SJCRH30 (cell line): ENCODE measurements around the gene TCOF1. TPM values are rescaled to one million over a fixed set of nuclear protein-coding genes. Genes with fewer than 3 reads are reported as not detected.
A peak's percentile ranks its signal among the peaks of the same experiment; 100 is the strongest.

Experiments used
- DNase-seq, 2 experiments: peaks; one replicate each; pipeline ENCODE4 v3.0.0-alpha.2; 2015 to 2020
- H3K27ac ChIP-seq: fragments of 250-450 bp; sonication (Bioruptor Pico); 2 replicates; pipeline ENCODE4 v1.5.1; 2020; ENCODE audit warnings: mild to moderate bottlenecking, moderate library complexity
- H3K27me3 ChIP-seq: fragments of 250-450 bp; sonication (Bioruptor Pico); 2 replicates; pipeline ENCODE4 v1.5.1; 2020; ENCODE audit warnings: mild to moderate bottlenecking, moderate library complexity
- H3K36me3 ChIP-seq: fragments of 250-450 bp; sonication (Bioruptor Pico); 2 replicates; pipeline ENCODE4 v1.5.1; 2020; ENCODE audit warnings: mild to moderate bottlenecking, moderate library complexity
- H3K4me1 ChIP-seq: fragments of 250-450 bp; sonication (Bioruptor Pico); 2 replicates; pipeline ENCODE4 v1.5.1; 2020; ENCODE audit warnings: mild to moderate bottlenecking, moderate library complexity
- H3K4me3 ChIP-seq: fragments of 250-450 bp; sonication (Bioruptor Pico); 2 replicates; pipeline ENCODE4 v1.5.1; 2020; ENCODE audit warnings: mild to moderate bottlenecking, moderate library complexity
- H3K9me3 ChIP-seq: fragments of 250-450 bp; sonication (Bioruptor Pico); replicated peaks from 2 replicates; pipeline ENCODE4 v1.5.1; 2020; ENCODE audit warnings: mild to moderate bottlenecking, moderate library complexity
- total RNA-seq: library from RNA; depleted of rRNA; stranded (reverse); fragments of >200 nt; shearing (Covaris generic); gene quantifications from 2 replicates; pipeline ENCODE4 v1.2.3, GENCODE V29; 2014; rRNA removed

TCOF1 gene
- 58.9 and 60.4 TPM in 2 replicates for total RNA-seq

- H3K27me3 ChIP-seq = no peaks in the 10 kb centered on the region
- peak within 1 kb of the TSS; percentile 37 for H3K27ac ChIP-seq
- H3K4me1 ChIP-seq = peaks cover 4% of the 10 kb centered on the region; the same call in 1 of the 2 replicates
- DNase-seq = peak; percentile 95 to 96
- H3K9me3 ChIP-seq = no peaks in the 10 kb centered on the region
- peak within 1 kb of the TSS; percentile 91 for H3K4me3 ChIP-seq
- peaks cover 14% of the 10 kb centered on the region for H3K36me3 ChIP-seq
Measured at GRCh38 chr5:150357326-150358260, at the start of gene TCOF1. TSS of gene TCOF1 (plus strand) at chr5:150357697. CDS start at chr5:150357747, 50 bp downstream.

DNA sequence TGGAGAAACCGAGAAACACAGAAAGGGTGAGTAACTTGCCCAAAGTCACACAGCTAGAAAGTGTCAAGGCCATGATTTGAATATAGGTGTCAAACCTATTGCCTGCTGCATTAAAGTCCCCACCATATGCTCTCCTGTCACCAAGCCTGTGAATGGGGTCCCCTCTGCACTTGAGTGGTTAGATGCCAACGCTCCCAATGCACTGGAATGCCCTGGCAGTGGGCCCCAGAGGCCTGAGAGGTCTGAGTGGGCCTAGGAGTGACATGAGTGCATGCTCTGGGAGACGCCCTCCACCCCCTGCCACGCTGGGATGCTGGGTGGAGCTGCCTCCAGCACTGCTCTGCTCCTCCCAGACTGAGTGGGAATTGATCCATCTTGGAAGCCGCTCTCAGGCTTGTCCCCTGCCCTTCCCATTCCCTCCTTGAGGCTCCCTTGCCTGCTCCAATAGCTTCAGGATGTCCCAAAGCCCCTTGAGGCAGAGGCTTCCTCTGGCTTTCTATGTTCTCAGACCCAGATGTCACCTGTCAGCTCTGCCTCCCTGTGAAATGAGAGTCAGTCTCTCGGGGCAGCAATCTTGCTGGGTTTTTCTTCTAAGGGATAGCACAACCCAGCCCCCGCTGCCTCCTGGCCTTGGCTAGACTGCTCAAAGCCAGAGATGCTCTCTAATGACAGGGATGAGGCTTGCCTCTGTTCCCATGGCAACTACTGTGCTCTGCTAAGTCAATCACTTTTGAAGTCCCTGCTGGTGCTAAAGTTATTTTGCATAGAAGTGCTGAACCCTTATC lies 48.2 kb upstream of the TCOF1 start:
- no peaks in the 10 kb centered on the region for H3K9me3 ChIP-seq
- DNase-seq = peak in 1 of 2 experiments; percentile 32
- no peaks in the 10 kb centered on the region for H3K27me3 ChIP-seq
- no peak overlapping the region for H3K4me3 ChIP-seq
- H3K36me3 ChIP-seq = no peaks in the 10 kb centered on the region
- no peak overlapping the region for H3K27ac ChIP-seq
- peaks cover 42% of the 10 kb centered on the region for H3K4me1 ChIP-seq

DNA sequence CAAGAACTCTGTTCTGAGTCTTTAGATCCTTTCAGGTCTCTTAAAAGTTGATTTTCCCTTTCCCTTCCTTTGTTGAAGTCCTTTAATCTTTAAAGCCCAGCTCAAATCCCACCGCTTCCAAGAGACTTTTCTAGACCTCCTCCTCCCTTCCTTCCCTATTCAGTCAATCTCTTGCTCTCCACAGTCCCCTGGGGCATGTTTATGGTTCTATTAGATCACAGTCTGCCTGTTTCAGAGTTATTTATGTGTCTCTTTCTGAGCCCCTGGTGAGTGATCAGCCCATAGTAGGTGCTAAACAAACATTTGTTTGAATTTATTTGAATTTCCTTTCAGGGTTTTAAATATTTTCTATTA lies 47.6 kb upstream of the TCOF1 start:
- Histone ChIP-seq H3K4me1 (peaks cover 48% of the 10 kb centered on the region), H3K36me3 (no peaks in the 10 kb centered on the region), H3K27me3 (no peaks in the 10 kb centered on the region), H3K9me3 (no peaks in the 10 kb centered on the region), H3K4me3 (no peak overlapping the region), H3K27ac (no peak overlapping the region)
- DNase-seq = no peak

GRCh38 chr5:150310246-150310645 lies 47.3 kb upstream of the TCOF1 start:
- no peaks in the 10 kb centered on the region for H3K36me3 ChIP-seq
- no peaks in the 10 kb centered on the region for H3K27me3 ChIP-seq
- H3K4me3 ChIP-seq = no peak overlapping the region
- peaks cover 49% of the 10 kb centered on the region for H3K4me1 ChIP-seq
- no peaks in the 10 kb centered on the region for H3K9me3 ChIP-seq
- H3K27ac ChIP-seq = no peak overlapping the region
- DNase-seq = no peak

DNA sequence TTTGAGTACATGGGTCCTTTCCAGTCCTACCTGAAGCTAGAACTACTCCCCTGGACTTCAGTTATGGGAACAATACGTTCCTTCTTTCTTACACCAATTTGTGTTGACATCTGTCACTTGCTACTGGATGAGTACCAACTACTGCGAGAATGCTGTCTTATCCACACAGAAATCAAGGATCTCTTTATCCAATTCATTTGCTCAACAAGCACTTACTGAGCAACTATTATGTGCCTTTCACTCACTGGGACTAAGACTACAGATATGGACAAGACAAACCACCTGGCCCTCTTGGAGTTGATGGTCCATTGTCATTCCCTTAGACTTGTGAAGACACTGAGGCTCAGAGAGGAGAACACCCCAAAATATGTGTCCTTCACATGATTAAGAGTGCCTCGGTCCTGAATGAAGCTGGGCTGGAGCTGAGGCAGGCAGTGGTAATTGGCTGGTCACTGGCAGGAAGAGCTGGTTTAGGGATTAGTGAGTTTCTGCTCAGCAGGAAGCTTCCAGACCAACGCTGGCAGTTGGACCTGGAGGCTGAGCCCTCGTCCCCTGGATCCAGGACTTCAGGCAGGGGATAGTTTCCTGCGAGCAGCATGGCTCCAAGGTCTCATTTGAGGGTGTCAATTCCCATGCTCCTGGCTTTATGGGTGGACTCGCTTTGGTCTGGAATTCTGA lies 46.3 kb upstream of the TCOF1 start:
- Histone ChIP-seq H3K27ac (no peak overlapping the region), H3K4me3 (no peak overlapping the region), H3K9me3 (no peaks in the 10 kb centered on the region), H3K27me3 (no peaks in the 10 kb centered on the region), H3K4me1 (peaks cover 50% of the 10 kb centered on the region), H3K36me3 (no peaks in the 10 kb centered on the region)
- DNase-seq = no peak

DNA sequence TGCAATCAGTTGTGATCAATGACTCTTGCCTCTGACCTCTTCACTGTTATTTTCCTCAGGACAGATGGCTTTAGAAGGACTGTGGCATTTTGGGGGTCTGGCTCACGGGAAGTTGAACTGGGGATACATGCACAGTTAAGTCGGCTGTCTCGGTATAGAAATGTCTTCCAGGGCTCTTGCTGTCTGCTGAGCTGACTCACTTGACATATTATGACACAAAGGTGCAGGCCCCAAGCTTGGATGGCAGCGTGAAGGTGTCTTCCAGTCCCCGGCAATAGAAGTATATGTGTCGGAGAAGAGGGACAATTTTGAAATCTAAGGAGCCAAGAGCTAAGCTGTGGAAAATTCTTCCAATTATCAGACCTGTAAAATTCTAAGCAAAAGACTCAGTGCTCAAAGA lies 45.0 kb upstream of the TCOF1 start:
- peaks cover 64% of the 10 kb centered on the region for H3K4me1 ChIP-seq
- no peak overlapping the region for H3K27ac ChIP-seq
- no peak for DNase-seq
- H3K36me3 ChIP-seq = no peaks in the 10 kb centered on the region
- H3K27me3 ChIP-seq = no peaks in the 10 kb centered on the region
- H3K4me3 ChIP-seq = no peak overlapping the region
- no peaks in the 10 kb centered on the region for H3K9me3 ChIP-seq

GRCh38 chr5:150313501-150313900 lies 44.0 kb upstream of the TCOF1 start:
- H3K4me1 ChIP-seq = peaks cover 74% of the 10 kb centered on the region
- no peaks in the 10 kb centered on the region for H3K36me3 ChIP-seq
- no peak overlapping the region for H3K4me3 ChIP-seq
- no peak for DNase-seq
- no peaks in the 10 kb centered on the region for H3K27me3 ChIP-seq
- H3K9me3 ChIP-seq = no peaks in the 10 kb centered on the region
- peak overlapping the region; percentile 74 for H3K27ac ChIP-seq

DNA sequence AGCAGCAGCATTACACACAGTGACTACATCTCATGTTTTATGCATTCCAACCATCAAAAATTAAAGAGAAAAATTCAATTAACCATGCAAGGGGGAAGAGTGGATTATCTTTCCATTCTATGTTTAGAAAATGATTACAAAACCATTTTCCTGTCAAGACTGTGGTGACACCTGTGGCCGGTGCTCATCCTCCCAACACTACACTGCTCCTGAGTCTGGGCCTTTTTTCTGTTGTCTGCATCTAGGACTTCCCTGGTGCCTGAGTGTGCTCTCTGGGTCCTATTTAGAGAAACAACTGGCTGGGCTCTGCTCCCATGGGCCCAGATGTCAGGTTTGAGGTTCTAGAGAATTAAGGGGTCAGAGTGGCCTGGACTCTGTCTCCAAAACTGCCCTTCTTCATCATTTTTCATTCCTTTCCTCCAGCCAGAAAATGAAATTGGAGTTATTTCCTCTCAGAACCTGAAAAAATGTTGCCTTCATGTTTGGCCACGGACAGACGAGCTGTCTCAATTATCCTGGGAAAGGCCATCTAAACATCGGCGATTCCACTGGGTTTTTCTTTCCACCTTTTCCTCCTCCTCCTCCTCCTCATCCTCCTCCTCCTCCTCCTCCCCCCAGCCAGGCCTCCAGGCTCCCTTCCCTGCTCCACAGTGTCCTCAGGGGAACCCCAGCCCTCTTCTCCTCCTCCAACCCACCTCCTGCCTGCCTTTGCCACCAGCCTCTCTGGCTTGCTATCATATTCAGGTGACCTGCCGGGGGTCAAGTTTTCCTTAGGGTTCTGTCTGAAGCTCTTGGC lies 43.4 kb upstream of the TCOF1 start:
- Histone ChIP-seq H3K9me3 (no peaks in the 10 kb centered on the region), H3K27ac (peak overlapping the region; percentile 74), H3K36me3 (no peaks in the 10 kb centered on the region), H3K4me3 (no peak overlapping the region), H3K4me1 (peaks cover 75% of the 10 kb centered on the region), H3K27me3 (no peaks in the 10 kb centered on the region)
- peak; percentile 59 to 60 for DNase-seq

DNA sequence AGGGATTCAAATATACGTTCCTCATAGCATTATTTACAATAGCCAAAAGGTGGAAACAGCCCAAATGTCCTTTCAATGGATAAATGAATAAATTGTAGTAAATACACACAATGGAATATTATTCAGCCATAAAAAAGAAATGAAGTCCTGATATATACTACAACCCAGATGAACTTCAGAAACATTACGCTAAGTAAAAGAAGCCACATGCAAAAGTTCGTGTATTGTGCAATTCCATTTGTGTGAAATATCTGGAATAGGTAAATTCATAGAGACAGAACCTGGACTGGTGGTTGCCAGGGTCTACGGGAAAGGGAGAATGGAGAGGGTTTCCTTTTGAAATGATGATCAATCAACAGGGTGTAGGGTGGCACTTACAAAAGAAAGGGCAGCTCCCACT lies 42.3 kb upstream of the TCOF1 start:
- peaks cover 75% of the 10 kb centered on the region for H3K4me1 ChIP-seq
- no peaks in the 10 kb centered on the region for H3K27me3 ChIP-seq
- no peaks in the 10 kb centered on the region for H3K9me3 ChIP-seq
- no peaks in the 10 kb centered on the region for H3K36me3 ChIP-seq
- DNase-seq = no peak
- no peak overlapping the region for H3K4me3 ChIP-seq
- no peak overlapping the region for H3K27ac ChIP-seq

- DNase-seq = no peak
- Histone ChIP-seq H3K4me3 (no peak overlapping the region), H3K9me3 (no peaks in the 10 kb centered on the region), H3K27ac (peak overlapping the region; percentile 71; the same call in 1 of the 2 replicates), H3K4me1 (peaks cover 70% of the 10 kb centered on the region), H3K27me3 (no peaks in the 10 kb centered on the region), H3K36me3 (no peaks in the 10 kb centered on the region)
Measured at GRCh38 chr5:150316320-150316719, 41.2 kb upstream of the TCOF1 start.

DNA sequence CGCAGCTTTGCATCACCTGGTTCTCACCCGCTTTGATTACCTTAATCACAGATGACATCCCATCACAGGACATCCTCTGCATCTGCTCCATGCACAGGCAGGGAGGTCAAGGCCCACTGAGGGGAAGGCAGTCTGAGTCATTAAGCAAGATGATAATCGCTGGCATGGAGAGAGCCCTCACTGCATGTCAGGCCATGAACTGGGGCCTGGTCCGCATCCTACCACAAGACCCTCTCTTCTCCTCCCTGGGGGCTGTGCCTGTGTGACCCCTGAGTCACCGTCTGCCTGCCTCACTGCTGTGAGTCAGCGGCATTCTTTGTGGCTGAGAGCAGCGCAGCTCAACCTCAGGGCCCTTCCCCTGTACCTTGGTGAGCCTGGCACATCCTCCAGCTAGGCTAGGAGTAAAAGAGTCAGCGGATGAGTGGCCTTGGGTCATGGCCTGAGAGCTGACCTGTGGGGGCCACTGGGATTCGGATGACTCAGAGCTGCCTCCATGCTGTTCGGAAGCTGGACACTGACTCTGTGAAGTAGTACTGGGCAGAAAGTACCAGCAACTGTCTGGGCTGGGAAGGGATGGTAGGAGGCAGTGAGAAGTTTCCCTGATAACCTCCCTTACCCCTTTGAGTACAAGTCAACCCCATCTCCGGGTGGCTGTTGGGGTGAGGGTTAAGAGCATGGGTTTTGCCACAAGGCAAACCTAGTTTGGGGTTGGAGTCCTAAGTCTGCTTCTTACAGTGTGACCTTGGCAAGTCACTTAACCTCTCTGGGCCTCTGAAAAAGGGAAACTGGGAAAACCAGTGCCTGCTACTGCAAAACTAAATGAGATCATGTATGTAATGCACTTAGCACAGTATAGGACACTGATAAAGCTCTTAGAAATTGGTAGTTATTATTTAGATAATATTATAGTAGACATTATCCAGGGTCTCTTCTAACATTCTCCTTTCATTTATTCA lies 40.2 kb upstream of the TCOF1 start:
- H3K27ac ChIP-seq = peak overlapping the region; percentile 71

GRCh38 chr5:150318613-150319483 lies 38.6 kb upstream of the TCOF1 start:
- H3K27ac ChIP-seq = peak overlapping the region; percentile 10; the same call in 1 of the 2 replicates

More for the DNA sequence above, 40.2 kb upstream of the TCOF1 start:
- DNase-seq = peak; percentile 83 to 91
- H3K9me3 ChIP-seq = no peaks in the 10 kb centered on the region
- no peak overlapping the region for H3K4me3 ChIP-seq
- H3K27me3 ChIP-seq = no peaks in the 10 kb centered on the region
- no peaks in the 10 kb centered on the region for H3K36me3 ChIP-seq
- peaks cover 70% of the 10 kb centered on the region for H3K4me1 ChIP-seq

More at GRCh38 chr5:150318613-150319483, 38.6 kb upstream of the TCOF1 start:
- Histone ChIP-seq H3K36me3 (no peaks in the 10 kb centered on the region), H3K9me3 (no peaks in the 10 kb centered on the region), H3K4me3 (no peak overlapping the region), H3K27me3 (no peaks in the 10 kb centered on the region), H3K4me1 (peaks cover 58% of the 10 kb centered on the region)
- peak in 1 of 2 experiments; percentile 55 for DNase-seq
